A549 treated with Mapracorat at 1 μM for 4 hours (cell line): ENCODE measurements around the gene CTBP1. TPM values are rescaled to one million over a fixed set of nuclear protein-coding genes. Genes with fewer than 3 reads are reported as not detected.

Experiments used
- total RNA-seq: library from RNA; stranded (reverse); fragments of 200-300 nt; extraction: Qiagen RNA extraction; gene quantifications from 5 replicates; pipeline ENCODE4 v1.2.3, GENCODE V29; 2022

Gene CTBP1
- 66.5 to 92.5 TPM (median 85.7 TPM) in 5 replicates for total RNA-seq

DNA sequence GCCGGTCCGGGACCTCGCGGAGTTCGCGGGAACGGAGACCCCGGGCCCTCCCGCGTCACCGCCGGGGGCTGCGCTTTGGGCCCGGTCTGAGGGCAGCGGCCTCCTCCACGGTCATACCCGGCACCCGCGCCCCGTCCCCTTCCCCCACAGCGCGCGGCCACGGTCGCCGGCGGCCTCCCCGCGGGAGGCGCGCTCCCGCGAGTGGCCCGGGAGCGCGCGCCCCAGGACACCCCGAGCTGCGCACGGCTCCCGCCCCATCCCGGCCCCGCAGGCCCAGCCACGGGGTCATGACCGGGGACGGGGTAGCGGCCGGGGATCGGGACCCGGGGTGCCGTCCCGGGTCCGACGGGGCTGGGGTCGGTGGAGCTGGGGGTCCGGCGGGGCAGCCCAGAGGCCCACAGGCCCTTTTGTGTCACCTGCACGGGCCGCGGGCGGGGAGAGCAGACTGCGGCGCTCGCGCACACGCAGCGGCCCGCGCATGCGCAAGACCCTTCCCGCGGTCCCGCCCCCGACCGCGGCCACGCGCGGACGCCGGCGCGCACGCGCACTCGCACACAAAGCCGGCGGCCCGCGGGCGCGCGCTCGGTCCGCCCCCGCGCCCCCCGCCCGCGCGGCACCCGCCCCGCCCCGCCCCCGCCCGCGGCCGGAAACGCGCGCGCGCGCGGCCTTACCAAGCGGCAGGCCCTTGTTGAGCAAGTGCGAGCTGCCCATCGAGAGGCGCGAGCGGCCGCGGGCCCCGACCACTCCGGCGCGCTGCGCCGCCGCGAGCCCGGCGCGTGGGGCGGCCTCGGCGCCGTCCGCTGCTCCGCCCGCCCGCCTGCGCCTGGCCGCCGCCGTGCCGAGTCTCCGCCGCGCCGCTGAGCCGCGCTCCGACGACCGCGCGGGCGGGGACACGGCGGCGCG is at the start of gene CTBP1:
Gene CTBP1, minus strand, starts transcription at position 886 of the 903 bp plus-strand sequence. CDS start 7,799 bp downstream, outside the sequence.

DNA sequence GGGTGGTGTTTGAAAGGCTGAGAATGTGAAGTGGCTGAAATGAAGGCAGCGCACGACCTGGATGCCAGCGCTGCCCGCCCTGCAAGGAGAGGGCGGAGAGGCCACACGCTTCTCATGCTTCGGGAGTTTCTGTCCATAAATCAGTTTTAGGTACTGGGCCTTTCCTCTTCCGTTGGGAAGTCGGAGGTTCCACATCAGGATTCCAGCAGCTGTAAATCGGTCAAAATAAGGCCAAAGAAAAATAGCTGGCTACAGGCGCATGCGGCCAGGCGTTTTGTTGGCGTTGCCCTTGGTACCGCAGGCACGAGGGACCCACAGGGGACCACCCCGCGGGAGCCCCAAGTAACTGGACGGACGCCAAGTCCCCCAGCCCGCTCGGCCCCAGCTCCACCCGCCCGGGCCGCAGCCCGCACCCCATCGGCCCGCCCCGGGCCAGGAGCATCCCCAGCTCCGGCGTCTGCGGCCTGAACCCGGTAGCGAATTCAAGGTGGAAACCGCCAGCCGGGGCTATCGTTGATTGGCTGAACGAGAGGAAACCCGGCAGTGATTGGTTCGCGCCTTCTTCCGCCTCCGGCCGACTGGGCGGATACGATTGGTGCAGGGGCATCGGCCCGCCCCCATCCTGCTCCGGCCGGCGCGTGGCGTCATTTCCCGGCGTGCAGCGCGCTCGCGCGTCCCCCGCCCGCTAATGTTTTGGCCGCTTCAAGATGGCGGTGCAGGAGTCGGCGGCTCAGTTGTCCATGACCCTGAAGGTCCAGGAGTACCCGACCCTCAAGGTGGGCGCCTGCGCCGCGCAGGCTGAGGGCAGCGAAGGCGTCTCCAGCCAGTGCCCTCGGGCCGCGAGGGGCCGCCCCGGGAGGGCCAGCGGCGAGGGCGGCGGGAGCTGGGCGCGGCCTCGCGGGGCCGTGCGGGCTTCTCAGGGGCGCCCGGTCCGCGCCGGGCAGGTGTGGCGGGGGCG is 40.6 kb upstream of the CTBP1 start, which contains the start of gene MAEA:
Gene MAEA, plus strand, starts transcription at position 685 of the 958 bp plus-strand sequence. Its CDS starts 23 bp downstream, at position 708.

GRCh38 chr4:1172228-1172851 is 76.6 kb downstream of the CTBP1 start, which contains the start of gene SPON2:
TSS of gene SPON2 (minus strand) at chr4:1172583.

Other genes starting within 250 kb of the CTBP1 start
- 13.2 to 22.9 TPM (median 18.8 TPM) in 5 replicates for gene FGFRL1, start 237.5 kb downstream of the CTBP1 start, total RNA-seq
- gene RNF212, start 135.6 kb downstream of the CTBP1 start, total RNA-seq: 1.6 to 2.6 TPM (median 2.2 TPM) in 5 replicates
- 0.41 to 0.60 TPM (median 0.53 TPM) in 5 replicates for gene SPON2, start 76.5 kb downstream of the CTBP1 start, total RNA-seq
- gene MAEA, start 40.8 kb upstream of the CTBP1 start, total RNA-seq: 50.5 to 66.8 TPM (median 62.4 TPM) in 5 replicates
- gene UVSSA, start 98.1 kb upstream of the CTBP1 start, total RNA-seq: 3.2 to 6.9 TPM (median 4.9 TPM) in 5 replicates
- gene NKX1-1, start 157.3 kb upstream of the CTBP1 start, total RNA-seq: not detected in 5 replicates